GM18861 (cell line): ENCODE results near the gene CTNNA3.
A peak's percentile ranks its signal among the peaks of the same experiment; 100 is the strongest.

Experiments used
- ATAC-seq: cut with Tn5 transposase; IDR thresholded peaks from one replicate; pipeline ENCODE4 v1.9.1; 2021; ENCODE audit not compliant: unreplicated experiment

CTNNA3 gene

GRCh38 chr10:66835400-66835799 is 860.6 kb downstream of the CTNNA3 start:
- ATAC-seq = peak; percentile 12

- no peak for ATAC-seq
Observed at GRCh38 chr10:66834802-66835201, 861.2 kb downstream of the CTNNA3 start.

- ATAC-seq = no peak
Observed at GRCh38 chr10:66833861-66834260, 862.1 kb downstream of the CTNNA3 start.

- ATAC-seq = no peak
Observed at GRCh38 chr10:66832781-66833422, 863.1 kb downstream of the CTNNA3 start.

- ATAC-seq = no peak
Observed at GRCh38 chr10:66828957-66829356, 867.0 kb downstream of the CTNNA3 start.

- no peak for ATAC-seq
Observed at GRCh38 chr10:66827353-66827752, 868.6 kb downstream of the CTNNA3 start.

GRCh38 chr10:66823301-66823700 is 872.7 kb downstream of the CTNNA3 start:
- ATAC-seq = no peak

- ATAC-seq = no peak
Observed at GRCh38 chr10:66822801-66823200, 873.2 kb downstream of the CTNNA3 start.

- ATAC-seq = no peak
Observed at GRCh38 chr10:66819691-66820090, 876.3 kb downstream of the CTNNA3 start.

GRCh38 chr10:66813122-66813521 is 882.9 kb downstream of the CTNNA3 start:
- no peak for ATAC-seq

- ATAC-seq = no peak
Observed at GRCh38 chr10:66811211-66811610, 884.8 kb downstream of the CTNNA3 start.

GRCh38 chr10:66809402-66809801 is 886.6 kb downstream of the CTNNA3 start:
- ATAC-seq = no peak

- no peak for ATAC-seq
Observed at GRCh38 chr10:66805612-66806011, 890.4 kb downstream of the CTNNA3 start.

- no peak for ATAC-seq
Observed at GRCh38 chr10:66804962-66805361, 891.0 kb downstream of the CTNNA3 start.

- no peak for ATAC-seq
Observed at GRCh38 chr10:66803174-66803573, 892.8 kb downstream of the CTNNA3 start.

GRCh38 chr10:66799474-66799873 is 896.5 kb downstream of the CTNNA3 start:
- no peak for ATAC-seq

GRCh38 chr10:66795866-66796265 is 900.1 kb downstream of the CTNNA3 start:
- ATAC-seq = no peak

- ATAC-seq = no peak
Observed at GRCh38 chr10:66792441-66792840, 903.6 kb downstream of the CTNNA3 start.

GRCh38 chr10:66788178-66788987 is 907.6 kb downstream of the CTNNA3 start:
- ATAC-seq = no peak

GRCh38 chr10:66786709-66787108 is 909.3 kb downstream of the CTNNA3 start:
- ATAC-seq = no peak

GRCh38 chr10:66784770-66785169 is 911.2 kb downstream of the CTNNA3 start:
- no peak for ATAC-seq

- ATAC-seq = no peak
Observed at GRCh38 chr10:66783316-66783715, 912.7 kb downstream of the CTNNA3 start.
